ENCODE results near the gene GALR2.

DNA sequence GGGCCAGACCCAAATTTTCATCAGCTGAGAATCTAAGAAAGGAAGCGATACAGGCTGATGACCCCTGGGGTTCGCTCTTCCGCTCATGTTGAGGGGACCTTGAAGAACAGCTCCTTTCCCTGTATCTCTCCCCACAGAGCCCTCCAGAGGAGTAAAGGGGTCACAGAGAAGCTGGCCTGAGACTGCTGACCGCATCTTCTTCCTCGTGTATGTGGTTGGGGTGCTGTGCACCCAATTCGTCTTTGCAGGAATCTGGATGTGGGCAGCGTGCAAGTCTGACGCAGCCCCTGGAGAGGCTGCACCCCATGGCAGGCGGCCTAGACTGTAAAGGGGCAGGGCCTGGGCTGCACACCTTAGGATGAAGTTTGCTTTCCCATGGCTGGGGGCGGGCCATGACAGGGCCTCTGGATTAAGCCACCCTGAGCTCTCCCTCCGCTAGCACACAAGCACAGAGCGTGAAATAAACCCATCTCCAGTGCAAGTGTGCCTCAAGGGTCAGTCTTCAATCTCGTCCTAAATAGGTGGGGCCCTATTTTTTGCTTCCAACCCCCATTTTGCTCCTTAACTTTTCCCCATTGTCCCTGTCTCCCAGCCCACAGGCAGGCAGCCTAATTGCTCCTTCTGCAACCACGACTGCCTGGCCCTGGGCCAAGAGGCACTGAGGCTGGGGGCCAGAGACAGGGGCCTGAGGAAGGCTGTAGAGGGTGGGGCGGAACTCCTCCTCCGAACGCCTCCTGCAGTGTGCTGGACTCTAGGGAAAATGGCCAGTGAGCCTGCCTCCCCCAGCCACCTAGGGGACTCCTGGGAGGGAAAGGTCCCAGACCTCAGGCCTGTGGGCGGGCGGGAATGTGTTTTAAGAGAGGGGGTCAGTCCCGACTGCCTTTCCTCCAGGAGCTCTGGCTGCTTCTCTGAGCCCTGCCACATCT is 8.0 kb downstream of the GALR2 start:
- TF ChIP-seq, protein P1, sequence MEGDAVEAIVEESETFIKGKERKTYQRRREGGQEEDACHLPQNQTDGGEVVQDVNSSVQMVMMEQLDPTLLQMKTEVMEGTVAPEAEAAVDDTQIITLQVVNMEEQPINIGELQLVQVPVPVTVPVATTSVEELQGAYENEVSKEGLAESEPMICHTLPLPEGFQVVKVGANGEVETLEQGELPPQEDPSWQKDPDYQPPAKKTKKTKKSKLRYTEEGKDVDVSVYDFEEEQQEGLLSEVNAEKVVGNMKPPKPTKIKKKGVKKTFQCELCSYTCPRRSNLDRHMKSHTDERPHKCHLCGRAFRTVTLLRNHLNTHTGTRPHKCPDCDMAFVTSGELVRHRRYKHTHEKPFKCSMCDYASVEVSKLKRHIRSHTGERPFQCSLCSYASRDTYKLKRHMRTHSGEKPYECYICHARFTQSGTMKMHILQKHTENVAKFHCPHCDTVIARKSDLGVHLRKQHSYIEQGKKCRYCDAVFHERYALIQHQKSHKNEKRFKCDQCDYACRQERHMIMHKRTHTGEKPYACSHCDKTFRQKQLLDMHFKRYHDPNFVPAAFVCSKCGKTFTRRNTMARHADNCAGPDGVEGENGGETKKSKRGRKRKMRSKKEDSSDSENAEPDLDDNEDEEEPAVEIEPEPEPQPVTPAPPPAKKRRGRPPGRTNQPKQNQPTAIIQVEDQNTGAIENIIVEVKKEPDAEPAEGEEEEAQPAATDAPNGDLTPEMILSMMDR (IDR thresholded peaks at IDR 0.05; ENCODE audit: insufficient read depth, low read depth, low read length) = no peak
- TF ChIP-seq EZH2 (IDR thresholded peaks at IDR 0.05; ENCODE audit: insufficient read depth, low read length) = no peak
